Tibial nerve (tissue), 4 donors: ENCODE results near the gene SRPRB. TPM values are rescaled to one million over a fixed set of nuclear protein-coding genes. Genes with fewer than 3 reads are reported as not detected.

Experiments used
- DNase-seq, 2 donors: peaks; one replicate each; pipeline ENCODE4 v3.0.0-alpha.2; 2019; ENCODE audit warnings: low spot score in 2 of 2
- H3K27ac ChIP-seq, 4 donors: fragments of 200-600 bp; sonication (generic) in 3 of 4; one replicate each; pipeline ENCODE4 v1.5.1; 2017 to 2019; ENCODE audit warnings: mild to moderate bottlenecking in 1 of 4
- H3K27me3 ChIP-seq, 2 donors: fragments of 200-600 bp; sonication (generic) in 1 of 2; one replicate each; pipeline versions ENCODE4 v1.5.1 to v1.6.0; 2017 to 2019
- H3K36me3 ChIP-seq, 3 donors: fragments of 200-600 bp; sonication (generic); one replicate each; pipeline ENCODE4 v1.5.1; 2018 to 2019
- H3K4me1 ChIP-seq, 4 donors: fragments of 200-600 bp; sonication (generic) in 3 of 4; one replicate each; pipeline ENCODE4 v1.5.1; 2017 to 2019
- H3K4me3 ChIP-seq, 4 donors: fragments of 200-600 bp; sonication (generic) in 3 of 4; one replicate each; pipeline ENCODE4 v1.5.1; 2017 to 2019; ENCODE audit warnings: mild to moderate bottlenecking in 1 of 4, moderate library complexity in 1 of 4
- H3K9me3 ChIP-seq, 4 donors: fragments of 200-600 bp; sonication (generic) in 3 of 4; one replicate each; pipeline ENCODE4 v1.5.1; 2017 to 2019
- CTCF ChIP-seq, 5 experiments: fragments of 200-600 bp in 3 of 5; fragments of 450-650 bp in 2 of 5; sonication (generic) in 3 of 5; IDR thresholded peaks; one replicate each; pipeline ENCODE4 v1.5.1; 2016 to 2019; ENCODE audit warnings: antibody characterized with exemption in 5 of 5, mild to moderate bottlenecking in 3 of 5, moderate library complexity in 2 of 5
- EP300 ChIP-seq, 2 donors: sonication (generic); formaldehyde crosslinking; IDR thresholded peaks; one replicate each; pipeline ENCODE4 v1.6.1; 2017; ENCODE audit warnings: antibody characterized with exemption in 2 of 2, mild to moderate bottlenecking in 1 of 2
- POLR2A ChIP-seq, 2 donors: fragments of 450-650 bp; IDR thresholded peaks; one replicate each; pipeline ENCODE4 v1.6.1; 2017; ENCODE audit warnings: antibody characterized with exemption in 2 of 2, mild to moderate bottlenecking in 2 of 2, moderate library complexity in 2 of 2
- WGBS, 2 donors: methylation state at CpG; one replicate each; pipeline ENCODE4 v1.1.5; 2018; 5-methylcytosine and 5-hydroxymethylcytosine counted together
- total RNA-seq, 4 donors: library from RNA; depleted of rRNA; stranded (reverse); fragments of >200 nt; gene quantifications; one replicate each; pipeline ENCODE4 v1.1.0, GENCODE V29; 2016

The SRPRB gene
- total RNA-seq, 4 donors from 2014 or later: 14.3 to 19.7 (median 18.0) TPM

- no peak for DNase-seq
- TF ChIP-seq POLR2A (IDR thresholded peaks at IDR 0.05) (no peak), EP300 (IDR thresholded peaks at IDR 0.05) (no peak), CTCF (IDR thresholded peaks at IDR 0.05) (no peak)
- no peaks in the 10 kb centered on the region for H3K9me3 ChIP-seq
- no peaks in the 10 kb centered on the region for H3K27me3 ChIP-seq
- no peaks in the 10 kb centered on the region for H3K4me1 ChIP-seq
- no peak overlapping the region for H3K4me3 ChIP-seq
- no peaks in the 10 kb centered on the region for H3K36me3 ChIP-seq
- H3K27ac ChIP-seq: no peak overlapping the region
These were observed 24.0 kb upstream of the SRPRB start for GRCh38 chr3:133781570-133781969.

GRCh38 chr3:133782454-133782853 is 23.2 kb upstream of the SRPRB start:
- no peaks in the 10 kb centered on the region for H3K9me3 ChIP-seq
- 83 to 89% methylated on average over 2 of the region's 2 CpGs for WGBS, 2 donors

GRCh38 chr3:133783762-133784161 is 21.9 kb upstream of the SRPRB start:
- no peaks in the 10 kb centered on the region for H3K4me1 ChIP-seq
- H3K4me3 ChIP-seq: no peak overlapping the region
- TF ChIP-seq CTCF (IDR thresholded peaks at IDR 0.05): no peak
- no peak for TF ChIP-seq EP300 (IDR thresholded peaks at IDR 0.05)
- TF ChIP-seq POLR2A (IDR thresholded peaks at IDR 0.05): no peak
- 29 to 66% methylated on average over 25 to 32 of the region's 32 CpGs for WGBS, 2 donors
- H3K36me3 ChIP-seq: no peaks in the 10 kb centered on the region
- DNase-seq: no peak
- no peaks in the 10 kb centered on the region for H3K27me3 ChIP-seq
- H3K27ac ChIP-seq: no peak overlapping the region
- H3K9me3 ChIP-seq: no peaks in the 10 kb centered on the region

More at GRCh38 chr3:133782454-133782853, 23.2 kb upstream of the SRPRB start:
- no peak for TF ChIP-seq POLR2A (IDR thresholded peaks at IDR 0.05)
- TF ChIP-seq CTCF (IDR thresholded peaks at IDR 0.05): no peak
- TF ChIP-seq EP300 (IDR thresholded peaks at IDR 0.05): no peak
- Histone ChIP-seq H3K36me3 (no peaks in the 10 kb centered on the region), H3K4me3 (no peak overlapping the region), H3K27ac (no peak overlapping the region), H3K4me1 (no peaks in the 10 kb centered on the region), H3K27me3 (no peaks in the 10 kb centered on the region)
- no peak for DNase-seq

GRCh38 chr3:133788024-133788423 is 17.6 kb upstream of the SRPRB start:
- DNase-seq: no peak
- Histone ChIP-seq H3K4me1 (no peaks in the 10 kb centered on the region), H3K4me3 (no peak overlapping the region), H3K36me3 (no peaks in the 10 kb centered on the region), H3K27ac (no peak overlapping the region), H3K9me3 (peaks cover 0 to 10% (median 0%) of the 10 kb centered on the region in 4 donors), H3K27me3 (no peaks in the 10 kb centered on the region)
- WGBS, 2 donors: 74 to 83% methylated on average over 2 of the region's 2 CpGs
- TF ChIP-seq EP300 (IDR thresholded peaks at IDR 0.05) (no peak), POLR2A (IDR thresholded peaks at IDR 0.05) (no peak), CTCF (IDR thresholded peaks at IDR 0.05) (no peak)

- TF ChIP-seq CTCF (IDR thresholded peaks at IDR 0.05): no peak
- TF ChIP-seq POLR2A (IDR thresholded peaks at IDR 0.05): no peak
- no peak for TF ChIP-seq EP300 (IDR thresholded peaks at IDR 0.05)
- H3K36me3 ChIP-seq: no peaks in the 10 kb centered on the region
- H3K27ac ChIP-seq: no peak overlapping the region
- H3K4me1 ChIP-seq: no peaks in the 10 kb centered on the region
- no peak for DNase-seq
- H3K27me3 ChIP-seq: no peaks in the 10 kb centered on the region
- H3K9me3 ChIP-seq: peaks cover 0 to 10% (median 0%) of the 10 kb centered on the region in 4 donors
- 58 to 63% methylated on average over 9 of the region's 9 CpGs for WGBS, 2 donors
- H3K4me3 ChIP-seq: no peak overlapping the region
These were observed 13.3 kb upstream of the SRPRB start for GRCh38 chr3:133792171-133792763.
